GM18870 (cell line): ENCODE results near the gene PBX1.

ENCODE experiments used
- ATAC-seq: cut with Tn5 transposase; IDR thresholded peaks from one replicate; pipeline ENCODE4 v1.9.1; 2021; ENCODE audit warnings: moderate library complexity; ENCODE audit not compliant: unreplicated experiment

The PBX1 gene

DNA sequence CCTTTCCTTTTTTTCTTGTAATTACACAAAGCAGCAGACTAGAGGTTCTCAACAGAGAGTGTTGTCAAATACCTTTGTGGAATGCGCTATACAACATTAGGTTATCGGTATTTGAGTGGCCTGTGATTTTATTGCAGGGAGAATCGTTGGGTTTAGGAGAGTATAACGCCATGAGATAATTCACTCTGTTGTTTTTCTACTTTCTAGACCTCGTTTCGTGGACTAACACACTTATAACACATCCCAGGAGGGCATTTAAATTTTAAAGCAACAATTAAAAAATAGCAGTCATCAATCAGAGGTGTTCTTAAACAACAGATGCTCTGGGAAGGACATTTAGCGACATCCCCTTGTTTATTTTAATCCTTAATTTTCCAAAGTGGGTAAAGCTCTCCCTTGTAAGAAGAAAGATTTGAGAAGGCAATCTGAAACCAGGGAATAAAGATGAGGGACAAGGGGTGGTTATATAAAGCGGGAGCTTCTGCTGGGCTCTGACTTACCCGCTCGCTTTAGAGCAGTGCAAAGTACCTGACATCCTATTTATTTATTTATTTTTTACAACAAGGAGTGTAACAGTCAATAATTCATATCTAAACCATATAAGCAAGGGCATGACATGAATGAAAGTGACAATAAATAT is 4.9 kb downstream of the PBX1 start:
- no peak for ATAC-seq

DNA sequence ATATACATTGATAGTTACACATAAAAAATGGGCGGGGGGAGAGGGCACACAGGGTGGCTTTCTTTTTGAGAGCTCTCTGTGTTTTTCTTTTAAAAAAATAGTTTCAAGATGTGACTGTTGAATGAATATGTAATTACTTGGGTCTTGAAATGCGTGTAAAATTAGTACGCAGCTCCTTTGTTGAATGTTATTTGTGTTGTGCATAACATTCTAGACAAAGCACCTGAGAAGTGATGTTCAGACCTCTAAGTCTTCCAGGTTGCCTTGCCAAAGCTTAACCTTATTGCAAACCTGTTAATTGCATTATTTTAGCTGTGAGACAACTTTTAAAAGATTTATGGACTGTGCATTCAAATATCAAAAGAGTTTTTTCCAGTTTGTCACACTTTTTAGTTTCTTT is 5.4 kb downstream of the PBX1 start:
- ATAC-seq = no peak

- no peak for ATAC-seq
These were observed 6.4 kb downstream of the PBX1 start for GRCh38 chr1:164565357-164565756.

GRCh38 chr1:164567774-164568173 is 8.8 kb downstream of the PBX1 start:
- ATAC-seq = no peak

DNA sequence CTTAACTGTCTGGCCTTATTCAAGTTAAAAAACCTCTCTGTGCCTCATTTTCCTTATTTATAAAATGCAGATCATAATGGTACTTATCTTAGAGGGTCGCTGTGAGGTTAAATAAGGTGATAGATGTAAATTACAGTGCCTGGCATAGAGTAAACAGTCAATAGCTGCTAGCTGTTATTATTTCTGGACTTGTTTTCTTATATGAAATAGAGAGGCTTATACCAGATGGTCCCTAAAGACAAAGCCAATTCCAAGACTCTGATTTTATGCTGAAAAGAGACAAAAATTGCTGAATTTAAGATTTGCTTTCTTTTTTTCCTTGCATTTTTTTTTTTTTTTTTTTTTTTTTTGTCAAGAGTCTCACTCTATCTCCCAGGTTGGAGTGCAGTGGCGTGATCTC is 10.3 kb downstream of the PBX1 start:
- no peak for ATAC-seq

- ATAC-seq = no peak
These were observed 10.9 kb downstream of the PBX1 start for GRCh38 chr1:164569866-164570265.

DNA sequence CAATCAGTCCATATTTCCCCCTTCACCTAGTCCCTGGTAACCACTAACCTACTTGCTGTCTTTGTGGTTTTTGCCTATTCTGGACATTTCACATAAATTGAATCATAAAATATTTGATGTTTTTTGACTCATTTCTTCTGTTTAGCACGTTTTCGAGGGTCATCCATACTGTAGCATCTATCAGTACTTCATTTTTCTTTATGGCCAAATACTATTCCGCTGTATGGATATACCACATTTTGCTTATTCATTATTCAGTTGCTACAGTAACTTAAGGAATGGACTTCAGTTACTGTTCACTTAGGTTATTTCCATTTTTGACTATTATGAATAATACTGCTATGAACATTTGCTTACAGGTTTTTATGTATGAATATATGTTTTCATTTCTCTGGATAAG is 12.3 kb downstream of the PBX1 start:
- no peak for ATAC-seq

- no peak for ATAC-seq
These were observed 16.4 kb downstream of the PBX1 start for GRCh38 chr1:164575356-164575886.

- ATAC-seq = no peak
These were observed 17.6 kb downstream of the PBX1 start for GRCh38 chr1:164576291-164577271.

GRCh38 chr1:164577291-164577690 is 18.3 kb downstream of the PBX1 start:
- ATAC-seq = no peak

GRCh38 chr1:164578479-164579200 is 19.7 kb downstream of the PBX1 start:
- no peak for ATAC-seq

- ATAC-seq = no peak
These were observed 20.4 kb downstream of the PBX1 start for GRCh38 chr1:164579381-164579780.

- no peak for ATAC-seq
These were observed 22.8 kb downstream of the PBX1 start for GRCh38 chr1:164581762-164582161.

GRCh38 chr1:164583196-164583595 is 24.2 kb downstream of the PBX1 start:
- ATAC-seq = no peak

GRCh38 chr1:164583835-164584539 is 25.0 kb downstream of the PBX1 start:
- ATAC-seq = no peak

- ATAC-seq = no peak
These were observed 27.6 kb downstream of the PBX1 start for GRCh38 chr1:164586591-164586990.

DNA sequence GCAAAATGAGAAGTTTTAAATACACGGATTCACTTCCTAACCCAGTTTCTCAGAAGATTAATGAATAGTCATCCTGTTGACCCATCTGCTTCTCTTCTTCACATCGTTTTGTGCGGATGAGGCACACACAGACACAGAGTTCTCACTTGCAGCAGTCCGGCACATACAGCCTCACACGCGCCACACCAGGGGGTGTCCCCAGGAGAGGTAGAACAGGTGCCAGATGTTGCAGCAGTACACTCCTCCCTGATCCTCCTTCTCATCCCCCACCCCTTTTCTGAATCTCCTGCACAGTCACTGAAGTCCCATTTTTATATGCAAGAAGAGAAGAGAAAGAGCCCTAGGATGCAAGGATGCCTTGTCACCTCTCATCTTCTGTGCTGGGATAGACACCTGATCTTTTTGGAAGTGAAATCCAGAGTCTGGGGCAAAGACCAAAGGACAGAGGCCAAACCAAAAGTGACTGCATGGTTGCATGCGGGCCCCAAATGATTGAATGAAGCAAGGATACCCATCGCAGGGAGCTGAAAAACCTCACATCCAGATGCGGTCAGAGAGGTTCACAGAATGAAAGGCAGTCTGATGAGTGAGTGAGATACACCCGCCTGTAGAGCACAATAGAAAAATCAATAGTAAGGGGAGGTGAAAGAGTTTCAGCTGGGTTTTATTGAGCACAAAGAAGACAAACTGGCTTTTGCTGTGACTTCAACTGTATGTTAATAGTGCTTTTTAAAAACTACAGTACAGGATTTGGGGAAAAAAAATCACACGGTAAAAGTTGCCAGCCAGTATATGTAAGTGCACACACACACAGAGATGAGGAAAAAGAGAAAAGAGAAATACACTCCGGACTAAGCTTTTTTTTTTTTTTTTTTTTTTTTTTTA is 28.9 kb downstream of the PBX1 start:
- no peak for ATAC-seq

DNA sequence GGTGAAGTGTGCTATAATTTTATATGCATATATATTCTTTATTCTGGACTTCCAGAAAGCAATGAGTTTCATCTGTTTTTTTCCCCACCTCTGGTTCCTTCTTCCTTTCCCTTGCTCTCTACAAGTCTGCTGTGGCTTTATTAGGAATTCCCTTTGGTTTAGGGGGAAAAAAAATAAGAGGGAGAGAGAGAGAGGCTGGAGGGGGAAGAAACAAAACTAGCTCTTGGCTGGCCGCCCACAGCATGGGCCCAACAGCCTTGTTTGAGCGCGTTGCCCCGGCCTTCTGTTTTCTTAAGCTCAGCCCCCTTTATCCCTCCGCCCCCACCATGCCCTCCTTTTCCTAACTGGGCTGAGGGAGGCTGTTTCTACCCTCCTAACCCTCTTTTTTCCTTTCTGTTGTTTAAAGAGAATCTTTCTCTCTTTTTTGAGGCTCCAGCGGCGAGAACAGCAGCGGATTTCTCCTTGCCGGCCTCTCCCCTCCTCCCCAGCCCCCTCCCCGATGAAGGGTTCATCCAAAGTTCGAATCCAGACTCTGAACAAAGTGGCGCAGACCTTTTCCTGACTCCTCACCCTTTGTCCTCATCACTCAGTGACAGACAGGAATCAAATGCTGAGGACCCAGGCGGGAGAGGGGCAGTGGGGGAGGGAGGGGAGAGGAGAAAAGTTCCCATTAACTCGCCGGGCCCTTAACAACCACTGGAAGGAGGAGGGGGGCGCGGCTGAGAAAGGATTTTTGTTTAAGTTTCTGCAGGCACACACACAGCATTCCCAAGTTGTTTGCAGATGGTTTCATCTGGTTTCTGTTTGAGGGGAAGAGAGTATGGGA is 29.7 kb downstream of the PBX1 start:
- no peak for ATAC-seq

DNA sequence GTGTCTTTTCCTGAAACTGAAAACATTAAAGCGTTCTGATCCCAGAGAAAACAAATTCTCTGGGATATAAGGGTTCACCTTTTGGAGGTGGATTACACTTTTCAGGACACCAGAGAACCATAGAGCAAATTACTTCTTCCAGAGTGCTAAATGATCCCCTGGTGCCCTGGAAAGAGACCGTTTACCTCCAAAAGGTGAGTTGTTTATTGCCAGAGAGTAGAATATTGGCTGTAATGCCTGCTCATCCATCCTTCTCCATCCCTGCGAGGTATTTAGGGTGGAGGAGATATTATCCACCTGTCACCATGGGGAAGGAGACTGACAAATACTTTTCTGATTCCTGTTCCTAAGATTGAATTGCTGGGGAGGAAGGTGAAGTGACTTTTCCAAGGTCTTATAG is 30.4 kb downstream of the PBX1 start:
- no peak for ATAC-seq
